Neural crest cell (in vitro differentiated cells): ENCODE results near the gene GDA. TPM values are rescaled to one million over a fixed set of nuclear protein-coding genes. Genes with fewer than 3 reads are reported as not detected.

Experiments
- DNase-seq: peaks from one replicate; pipeline ENCODE4 v3.0.0; 2021; ENCODE audit warnings: low read depth, mixed read lengths, low spot score
- H3K27ac Mint-ChIP-seq: one replicate; pipeline ENCODE4 v1.8.0; 2021; ENCODE audit warnings: mild to moderate bottlenecking, mixed read lengths; ENCODE audit not compliant: unreplicated experiment
- H3K27me3 Mint-ChIP-seq: 2 replicates; pipeline ENCODE4 v1.8.0; 2021; ENCODE audit warnings: low read depth, mild to moderate bottlenecking, mixed read lengths
- H3K36me3 Mint-ChIP-seq: 2 replicates; pipeline ENCODE4 v1.8.0; 2021; ENCODE audit warnings: low read depth, mild to moderate bottlenecking, mixed read lengths
- H3K4me1 Mint-ChIP-seq: 2 replicates; pipeline ENCODE4 v1.8.0; 2021; ENCODE audit warnings: mixed read lengths
- H3K4me3 Mint-ChIP-seq: one replicate; pipeline ENCODE4 v1.8.0; 2021; ENCODE audit warnings: mild to moderate bottlenecking, mixed read lengths
- H3K9me3 Mint-ChIP-seq: 2 replicates; pipeline ENCODE4 v1.8.0; 2021; ENCODE audit warnings: mixed read lengths
- total RNA-seq: library from RNA; stranded (reverse); gene quantifications from 2 replicates; pipeline ENCODE4 v1.2.1, GENCODE V29; 2021
- TF ChIP-seq, protein P1 (sequence below): fragments of 200-600 bp; sonication (generic); conservative IDR thresholded peaks from 2 replicates; pipeline ENCODE4 v1.5.0; 2021; ENCODE audit warnings: antibody characterized with exemption, mild to moderate bottlenecking

The GDA gene
- total RNA-seq, 1 donor from 2014 or later: 12.3 TPM

GRCh38 chr9:72292256-72292682 is 143.0 kb downstream of the GDA start:
- Mint-ChIP-seq H3K9me3 (peaks cover 11% of the 10 kb centered on the region), H3K4me3 (no peak overlapping the region), H3K27ac (no peak overlapping the region), H3K27me3 (no peaks in the 10 kb centered on the region), H3K4me1 (peaks cover 4% of the 10 kb centered on the region), H3K36me3 (peaks cover 11% of the 10 kb centered on the region)
- TF ChIP-seq, protein P1, sequence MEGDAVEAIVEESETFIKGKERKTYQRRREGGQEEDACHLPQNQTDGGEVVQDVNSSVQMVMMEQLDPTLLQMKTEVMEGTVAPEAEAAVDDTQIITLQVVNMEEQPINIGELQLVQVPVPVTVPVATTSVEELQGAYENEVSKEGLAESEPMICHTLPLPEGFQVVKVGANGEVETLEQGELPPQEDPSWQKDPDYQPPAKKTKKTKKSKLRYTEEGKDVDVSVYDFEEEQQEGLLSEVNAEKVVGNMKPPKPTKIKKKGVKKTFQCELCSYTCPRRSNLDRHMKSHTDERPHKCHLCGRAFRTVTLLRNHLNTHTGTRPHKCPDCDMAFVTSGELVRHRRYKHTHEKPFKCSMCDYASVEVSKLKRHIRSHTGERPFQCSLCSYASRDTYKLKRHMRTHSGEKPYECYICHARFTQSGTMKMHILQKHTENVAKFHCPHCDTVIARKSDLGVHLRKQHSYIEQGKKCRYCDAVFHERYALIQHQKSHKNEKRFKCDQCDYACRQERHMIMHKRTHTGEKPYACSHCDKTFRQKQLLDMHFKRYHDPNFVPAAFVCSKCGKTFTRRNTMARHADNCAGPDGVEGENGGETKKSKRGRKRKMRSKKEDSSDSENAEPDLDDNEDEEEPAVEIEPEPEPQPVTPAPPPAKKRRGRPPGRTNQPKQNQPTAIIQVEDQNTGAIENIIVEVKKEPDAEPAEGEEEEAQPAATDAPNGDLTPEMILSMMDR: peak; percentile 70
- DNase-seq: no peak

DNA sequence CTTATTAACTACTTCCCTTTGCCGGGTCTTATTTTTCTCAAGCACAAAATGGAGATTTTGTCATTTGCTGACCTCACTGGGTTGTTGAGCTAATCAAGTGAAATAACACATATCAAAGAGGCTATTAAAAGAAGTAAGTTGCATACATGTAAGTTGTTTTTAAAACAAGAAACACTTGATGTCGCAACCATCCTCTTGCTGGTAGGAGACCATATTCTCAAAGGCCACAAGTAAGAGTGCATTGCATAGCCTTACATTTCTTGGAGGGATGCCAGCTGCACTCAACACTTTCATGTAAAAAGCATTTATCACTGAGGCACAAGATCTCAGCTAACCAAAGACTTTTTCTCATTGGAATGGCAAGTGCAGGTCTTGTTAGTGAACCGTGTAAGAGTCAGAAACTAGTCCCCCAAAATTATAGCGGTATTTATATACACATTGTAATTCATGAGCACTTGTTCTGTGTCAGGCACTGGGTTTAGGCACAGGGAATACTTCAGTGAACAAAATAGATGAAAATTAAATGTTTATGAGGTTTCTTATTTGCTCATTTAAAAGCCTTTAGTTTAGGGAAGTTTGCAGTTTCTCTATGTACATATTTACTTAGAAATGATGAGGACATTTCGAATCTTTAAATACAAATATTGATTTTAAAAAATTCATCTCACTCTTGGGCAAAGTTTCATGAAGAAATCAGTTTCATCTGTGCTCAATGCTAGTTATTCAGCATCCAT is 143.8 kb downstream of the GDA start:
- no peak for DNase-seq
- Mint-ChIP-seq H3K4me1 (peaks cover 4% of the 10 kb centered on the region), H3K9me3 (peaks cover 8% of the 10 kb centered on the region), H3K27me3 (no peaks in the 10 kb centered on the region), H3K36me3 (peaks cover 9% of the 10 kb centered on the region), H3K4me3 (no peak overlapping the region), H3K27ac (no peak overlapping the region)
- TF ChIP-seq, protein P1: no peak

GRCh38 chr9:72294936-72295335 is 145.7 kb downstream of the GDA start:
- Mint-ChIP-seq H3K4me1 (peaks cover 4% of the 10 kb centered on the region), H3K27ac (no peak overlapping the region), H3K4me3 (no peak overlapping the region), H3K27me3 (no peaks in the 10 kb centered on the region), H3K9me3 (peaks cover 5% of the 10 kb centered on the region), H3K36me3 (peaks cover 5% of the 10 kb centered on the region)
- TF ChIP-seq, protein P1: no peak
- DNase-seq: no peak

DNA sequence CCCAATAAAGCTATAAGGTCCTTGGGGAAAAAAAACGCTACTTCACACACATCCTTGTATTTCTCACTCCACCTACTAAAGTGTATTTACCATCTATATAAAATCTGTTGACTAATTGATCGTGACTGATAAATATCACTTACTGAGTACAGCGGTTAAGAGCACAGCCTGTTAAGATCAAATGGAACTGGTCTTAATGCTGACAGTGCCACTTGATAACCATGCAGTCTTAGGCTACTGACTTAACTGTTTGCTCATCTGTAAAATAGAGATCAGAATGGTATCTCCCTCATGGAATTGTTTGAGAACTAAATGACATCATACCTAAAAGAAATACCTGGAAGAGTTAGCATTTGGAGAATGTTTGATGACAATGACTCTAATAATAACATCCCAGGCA is 148.3 kb downstream of the GDA start:
- DNase-seq: no peak
- Mint-ChIP-seq H3K36me3 (no peaks in the 10 kb centered on the region), H3K4me3 (no peak overlapping the region), H3K27ac (no peak overlapping the region), H3K27me3 (no peaks in the 10 kb centered on the region), H3K9me3 (no peaks in the 10 kb centered on the region), H3K4me1 (no peaks in the 10 kb centered on the region)
- TF ChIP-seq, protein P1: no peak

DNA sequence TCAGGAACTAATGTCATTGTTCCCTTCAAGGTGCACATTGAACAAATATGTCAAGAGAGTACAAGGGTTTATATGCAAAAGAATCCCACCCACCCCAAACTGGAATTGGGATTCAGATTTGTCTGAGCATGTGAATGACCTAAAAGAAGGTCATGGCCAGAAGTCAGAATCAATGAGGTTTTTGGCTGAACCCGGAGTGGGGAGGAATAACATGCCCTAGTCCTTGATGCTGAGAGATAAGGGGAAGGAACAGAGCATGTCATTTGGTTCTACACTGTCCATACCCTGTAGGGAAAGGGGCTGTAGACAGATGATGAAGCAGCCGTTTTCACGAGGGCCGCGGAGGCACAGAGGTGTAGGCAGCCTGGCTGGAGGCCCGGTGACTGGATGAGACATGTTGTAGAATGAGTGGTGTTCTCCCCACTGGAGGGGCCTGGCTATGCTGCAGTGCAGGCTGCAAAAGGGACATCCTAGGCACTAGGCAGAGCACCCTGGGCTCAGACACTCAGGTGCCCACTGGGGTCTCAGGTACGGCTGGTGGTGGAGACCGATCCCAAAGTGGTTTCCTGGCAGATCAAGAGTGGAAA is 149.9 kb downstream of the GDA start:
- TF ChIP-seq, protein P1: no peak
- H3K4me1 Mint-ChIP-seq: no peaks in the 10 kb centered on the region

More for the DNA sequence above, 149.9 kb downstream of the GDA start:
- Mint-ChIP-seq H3K27me3 (no peaks in the 10 kb centered on the region), H3K4me3 (no peak overlapping the region), H3K36me3 (no peaks in the 10 kb centered on the region), H3K27ac (no peak overlapping the region), H3K9me3 (no peaks in the 10 kb centered on the region)
- no peak for DNase-seq
